Superior temporal gyrus (tissue), 1 donor: ENCODE data around the gene MYO16.
"Not testable (repeated sequence)": the region's sequence is repeated elsewhere in the genome, so short reads cannot be mapped to it uniquely, and the experiment has no call there.

Experiments
- DNase-seq: peaks from one replicate; pipeline ENCODE4 v3.0.0-alpha.2; 2016; ENCODE audit errors: extremely low spot score

MYO16 gene

DNA sequence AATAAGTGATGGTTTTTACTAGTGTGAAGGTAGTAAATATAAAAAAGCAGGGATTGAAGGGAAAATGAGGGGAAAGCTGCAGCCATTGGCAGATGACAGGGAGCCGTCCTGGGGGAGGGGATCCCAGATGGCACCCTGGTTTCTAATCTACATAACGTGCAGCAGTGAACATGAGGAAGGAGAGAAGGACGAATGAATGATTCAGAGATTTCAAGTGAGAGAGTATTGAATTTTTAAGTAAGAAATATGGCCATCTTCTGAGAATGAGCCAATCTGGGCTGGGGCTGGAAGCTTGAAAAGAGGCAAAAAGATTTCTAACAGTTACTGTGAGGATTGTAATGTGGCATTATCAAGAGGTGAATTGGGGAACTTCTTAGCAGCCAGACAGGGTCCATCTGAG lies 414.2 kb downstream of the MYO16 start:
- no peak for DNase-seq

- DNase-seq = no peak
These were observed 426.4 kb downstream of the MYO16 start for GRCh38 chr13:109055850-109056249.

DNA sequence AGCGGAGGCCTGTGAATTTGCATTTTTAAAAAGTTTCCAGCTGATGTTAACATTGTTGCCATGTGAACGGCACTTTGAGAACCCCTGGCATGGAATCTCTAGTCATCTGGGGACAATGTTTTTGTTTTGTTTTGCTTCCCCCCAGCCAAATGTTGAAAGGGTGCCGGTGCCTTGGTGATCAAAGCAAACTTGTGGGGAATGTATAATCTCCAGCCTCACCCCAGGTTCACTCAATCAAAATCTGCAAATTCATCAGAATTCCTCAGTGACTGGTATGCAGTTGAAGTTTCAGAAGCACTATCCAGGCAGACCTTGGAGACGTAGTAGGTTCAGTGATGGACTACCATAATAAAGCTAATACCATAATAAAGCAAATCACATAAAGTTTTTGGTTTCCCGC lies 428.7 kb downstream of the MYO16 start:
- DNase-seq = no peak

- DNase-seq = no peak
These were observed 443.1 kb downstream of the MYO16 start for GRCh38 chr13:109072505-109072904.

DNA sequence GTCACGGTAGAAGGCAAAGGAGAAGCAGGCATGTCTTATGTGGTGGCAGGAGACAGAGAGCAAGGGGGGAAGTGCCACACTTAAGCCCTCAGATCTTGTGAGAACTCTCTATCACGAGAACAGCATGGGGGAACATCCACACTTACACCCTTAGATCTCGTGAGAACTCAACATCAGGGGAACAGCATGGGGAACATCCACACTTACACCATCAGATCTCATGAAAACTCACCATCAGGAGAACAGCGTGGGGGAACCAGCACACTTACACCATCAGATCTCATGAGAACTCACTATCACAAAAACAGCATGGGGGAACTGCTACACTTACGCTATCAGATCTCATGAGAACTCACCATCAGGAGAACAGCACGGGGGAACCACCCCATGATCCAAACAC lies 445.0 kb downstream of the MYO16 start:
- no peak for DNase-seq

DNA sequence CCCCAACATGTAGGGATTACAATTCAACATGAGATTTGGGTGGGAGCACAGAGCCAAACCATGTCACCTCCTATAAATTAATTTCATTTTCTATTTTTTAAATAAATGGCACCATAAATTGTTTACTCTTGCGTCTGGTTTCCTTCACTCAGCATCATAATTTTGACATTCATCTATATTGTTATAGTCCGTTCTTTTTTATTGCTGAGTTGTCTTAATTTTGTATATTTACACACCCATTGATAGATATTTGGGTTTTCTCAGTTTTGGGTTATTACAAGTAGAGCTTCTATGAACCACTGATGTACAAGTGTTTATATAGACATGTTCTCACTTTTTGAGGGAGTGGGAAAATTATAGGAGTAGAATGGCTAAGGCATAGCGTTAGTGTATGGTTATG lies 445.4 kb downstream of the MYO16 start:
- no peak for DNase-seq

- no peak for DNase-seq
These were observed 458.7 kb downstream of the MYO16 start for GRCh38 chr13:109087916-109088623.

GRCh38 chr13:109088624-109088917 lies 459.2 kb downstream of the MYO16 start:
- no peak for DNase-seq

DNA sequence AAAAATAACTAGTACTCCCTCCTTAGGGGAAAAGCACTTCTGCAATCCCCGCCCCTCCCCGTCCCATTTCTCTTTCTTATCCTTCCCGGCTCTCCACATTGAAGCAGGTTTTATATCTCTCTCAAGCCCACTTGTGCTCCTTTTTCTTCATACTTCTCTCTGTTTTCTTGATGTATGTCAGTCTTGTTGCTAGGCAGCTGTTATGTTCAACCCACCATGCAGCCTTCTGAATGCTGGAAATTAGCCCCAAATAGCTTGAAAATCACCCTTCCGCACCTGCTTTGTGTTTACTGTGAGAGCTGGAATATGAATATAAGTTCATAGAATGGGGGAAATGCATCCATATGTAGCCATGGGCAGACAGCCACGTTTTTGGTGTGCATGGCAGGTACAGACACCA lies 461.4 kb downstream of the MYO16 start:
- DNase-seq = no peak

GRCh38 chr13:109091249-109091648 lies 461.8 kb downstream of the MYO16 start:
- no peak for DNase-seq

GRCh38 chr13:109092186-109092585 lies 462.8 kb downstream of the MYO16 start:
- not testable (repeated sequence) for DNase-seq

GRCh38 chr13:109093998-109094397 lies 464.6 kb downstream of the MYO16 start:
- DNase-seq = no peak

GRCh38 chr13:109095126-109095525 lies 465.7 kb downstream of the MYO16 start:
- no peak for DNase-seq

GRCh38 chr13:109096101-109096500 lies 466.7 kb downstream of the MYO16 start:
- DNase-seq = no peak

- peak; percentile 30 for DNase-seq
These were observed 471.4 kb downstream of the MYO16 start for GRCh38 chr13:109100705-109101304.

- no peak for DNase-seq
These were observed 472.2 kb downstream of the MYO16 start for GRCh38 chr13:109101550-109102144.

GRCh38 chr13:109105899-109106298 lies 476.5 kb downstream of the MYO16 start:
- DNase-seq = peak; percentile 44

DNA sequence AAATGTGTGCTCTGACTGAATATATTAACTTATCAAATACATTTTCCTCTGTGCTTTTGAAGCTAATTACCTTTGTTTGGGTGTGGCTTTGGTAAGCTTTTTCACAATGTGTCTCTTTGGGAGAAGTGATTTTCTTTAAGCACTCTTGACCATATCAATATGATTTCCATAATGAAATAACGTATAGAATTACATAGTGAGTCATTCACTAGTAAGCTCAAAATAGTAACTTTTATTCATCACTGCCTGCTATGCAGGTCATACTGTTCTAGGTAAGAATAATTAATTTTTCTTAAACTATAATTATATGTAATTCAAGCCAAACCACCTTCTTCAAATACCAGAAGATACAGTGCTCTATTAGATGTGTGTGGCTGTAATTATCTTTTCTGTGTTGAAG lies 480.7 kb downstream of the MYO16 start:
- no peak for DNase-seq

- DNase-seq = no peak
These were observed 481.7 kb downstream of the MYO16 start for GRCh38 chr13:109111141-109111540.

DNA sequence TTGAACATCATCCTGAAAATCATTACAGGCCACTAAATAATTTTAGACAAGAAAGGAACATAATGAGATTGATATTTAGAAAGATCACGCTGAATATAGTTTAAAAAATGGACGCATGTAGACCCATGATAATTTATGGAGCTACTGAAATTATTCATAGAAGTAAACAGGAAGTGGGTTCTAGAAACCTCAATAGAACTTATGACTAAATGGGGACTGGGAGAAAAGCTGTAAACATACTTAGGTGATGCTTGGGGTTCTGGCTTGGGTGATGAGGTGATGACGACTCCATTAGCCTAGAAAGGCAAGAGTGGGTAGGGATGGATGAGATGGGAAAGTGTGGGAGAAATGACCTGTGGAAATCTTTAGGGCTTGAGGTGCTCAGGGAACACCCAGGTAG lies 484.0 kb downstream of the MYO16 start:
- no peak for DNase-seq

GRCh38 chr13:109114162-109114561 lies 484.8 kb downstream of the MYO16 start:
- DNase-seq = no peak

GRCh38 chr13:109114991-109115390 lies 485.6 kb downstream of the MYO16 start:
- DNase-seq = no peak

DNA sequence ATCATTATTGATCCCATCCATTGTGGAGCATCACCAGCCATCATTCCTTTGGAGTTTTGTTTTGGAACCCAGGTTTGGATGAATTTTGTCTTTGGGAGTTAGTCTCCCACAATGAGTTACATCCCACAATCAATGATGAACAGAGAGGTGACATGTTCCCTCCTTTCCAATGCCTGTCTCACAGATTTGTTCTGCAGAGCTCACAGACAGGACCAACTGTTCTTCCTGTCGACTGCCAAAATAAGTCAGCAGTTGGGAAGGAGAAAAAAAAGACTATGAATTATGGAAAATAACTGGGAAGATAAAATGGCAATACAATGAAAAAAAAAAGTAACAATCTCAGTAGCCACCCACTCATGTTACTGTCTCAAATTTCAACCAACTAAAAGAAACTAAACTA lies 489.1 kb downstream of the MYO16 start:
- no peak for DNase-seq

- DNase-seq = no peak
These were observed 490.5 kb downstream of the MYO16 start for GRCh38 chr13:109119896-109120295.
